Pancreas (tissue), 10 donors: ENCODE measurements around the gene ZFAND6. TPM values are rescaled to one million over a fixed set of nuclear protein-coding genes. Genes with fewer than 3 reads are reported as not detected.

Experiments used
- ATAC-seq, 4 donors: fragments of 200-7000 bp; cut with Tn5 transposase; one replicate each; pipeline versions ENCODE4 v1.8.0 to v1.9.1; 2020; ENCODE audit warnings: mild to moderate bottlenecking in 4 of 4, moderate library complexity in 4 of 4
- DNase-seq, 6 donors: peaks; one replicate each; pipeline ENCODE4 v3.0.0-alpha.2; 2020
- FAIRE-seq: peaks from 2 replicates; lab custom pipeline; 2012; peaks lifted over from hg19 to GRCh38; lab: Jason Lieb, UNC
- H3K27ac ChIP-seq, 4 donors: fragments of 200-600 bp; sonication (generic); 1 replicate in 3 of 4; 2 replicates in 1 of 4; pipeline versions ENCODE4 v1.5.0 to v1.8.0; 2020
- H3K27me3 ChIP-seq, 4 donors: fragments of 200-600 bp; one replicate each; pipeline ENCODE4 v1.8.0; 2021
- H3K36me3 ChIP-seq, 3 donors: fragments of 200-600 bp; sonication (generic) in 1 of 3; one replicate each; pipeline versions ENCODE4 v1.5.0 to v1.8.0; 2020 to 2021
- H3K4me1 ChIP-seq, 3 donors: fragments of 200-600 bp; one replicate each; pipeline ENCODE4 v1.8.0; 2021
- H3K4me3 ChIP-seq, 4 donors: fragments of 200-600 bp; sonication (generic) in 2 of 4; one replicate each; pipeline versions ENCODE4 v1.5.0 to v1.8.0; 2020 to 2021
- H3K9me3 ChIP-seq, 4 donors: fragments of 200-600 bp; one replicate each; pipeline ENCODE4 v1.8.0; 2021
- WGBS, 2 donors: extraction: QIAGEN DNeasy Blood & Tissue Kit; methylation state at CpG; one replicate each; pipeline ENCODE4 v1.1.7; 2013; 5-methylcytosine and 5-hydroxymethylcytosine counted together
- intact Hi-C, 3 donors: fragments of 100-400 bp; cut with DNase I; formaldehyde crosslinking; loops; one replicate each; pipeline versions ENCODE4 v1.11.1 to v1.14.2; 2022
- polyA plus RNA-seq, 2 donors: library from polyadenylated mRNA; stranded (reverse); fragments of 200-250 nt; gene quantifications; one replicate each; pipeline ENCODE4 v1.2.3, GENCODE V29; 2013
- total RNA-seq, 6 donors: library from RNA; stranded (reverse); fragmentation: NEBNext Ultra II Directional in 4 of 6; extraction: Animal tissue kit (Norgen Biotek cat#: 25700) in 4 of 6; gene quantifications; one replicate each; pipeline versions ENCODE4 v1.2.1 to v1.2.4, GENCODE V29; 2021 to 2023
- TF ChIP-seq, protein P1 (sequence below), 4 donors: fragments of 200-600 bp; sonication (generic) in 3 of 4; IDR thresholded peaks; one replicate each; pipeline versions ENCODE4 v1.5.0 to v1.8.0; 2021; ENCODE audit warnings: antibody characterized with exemption in 4 of 4
- donor health status: healthy with polysubstance abuse.
- donor health status: DM: no; HTN: no; CAD: no; lungs with moderate emphysema.
- donor health status: DM: no; HTN: no; CAD: no.
- donor health status: control.
- donor health status: control.
- donor health status: Bipolar disorder and iron deficiency.
- donor health status: DM: yes; HTN: yes; CAD: no.
- donor health status: DM: no; HTN: no; CAD: no.
- donor health status: DM: no; HTN: no; CAD: no.
- donor health status: DM: yes; HTN: yes; CAD: no.

ZFAND6 gene
- total and polyA plus RNA-seq, 8 donors = 16.9 to 41.5 (median 19.1) TPM

DNA sequence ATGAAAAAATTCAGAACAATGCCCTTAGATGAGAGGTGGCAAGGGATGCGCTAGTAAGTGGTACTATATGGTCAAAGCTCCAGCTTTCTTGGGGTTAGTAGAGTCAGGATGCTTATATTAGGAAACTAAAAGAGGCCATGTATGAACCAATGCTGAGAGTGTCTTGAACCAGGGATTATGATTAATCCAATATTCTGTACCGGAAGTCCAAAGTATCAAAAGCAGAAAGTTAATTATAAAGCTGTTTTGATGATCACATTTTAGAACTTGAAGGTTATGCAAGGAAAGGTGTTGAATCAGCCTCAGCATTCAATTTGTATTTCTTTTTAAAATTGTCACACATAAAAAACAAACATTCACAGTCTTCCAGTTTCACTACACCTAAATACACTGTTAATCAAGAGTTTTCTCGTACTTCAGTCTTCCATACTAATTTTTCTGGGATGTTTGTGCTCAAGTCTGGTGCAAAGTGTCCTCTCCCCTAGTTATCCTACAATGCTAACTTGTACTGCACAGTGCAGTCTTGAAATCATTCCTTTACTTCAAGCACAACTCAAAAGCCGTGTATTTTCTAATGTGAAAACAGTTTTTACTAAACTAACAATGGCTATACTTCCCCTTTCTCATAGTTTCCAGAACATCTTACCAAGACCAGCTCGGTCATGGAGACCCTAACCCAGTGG lies 82.6 kb downstream of the ZFAND6 start:
- FAIRE-seq (no peak), ATAC-seq (no peak), DNase-seq (no peak)
- H3K36me3 ChIP-seq = no peaks in the 10 kb centered on the region
- TF ChIP-seq, protein P1, sequence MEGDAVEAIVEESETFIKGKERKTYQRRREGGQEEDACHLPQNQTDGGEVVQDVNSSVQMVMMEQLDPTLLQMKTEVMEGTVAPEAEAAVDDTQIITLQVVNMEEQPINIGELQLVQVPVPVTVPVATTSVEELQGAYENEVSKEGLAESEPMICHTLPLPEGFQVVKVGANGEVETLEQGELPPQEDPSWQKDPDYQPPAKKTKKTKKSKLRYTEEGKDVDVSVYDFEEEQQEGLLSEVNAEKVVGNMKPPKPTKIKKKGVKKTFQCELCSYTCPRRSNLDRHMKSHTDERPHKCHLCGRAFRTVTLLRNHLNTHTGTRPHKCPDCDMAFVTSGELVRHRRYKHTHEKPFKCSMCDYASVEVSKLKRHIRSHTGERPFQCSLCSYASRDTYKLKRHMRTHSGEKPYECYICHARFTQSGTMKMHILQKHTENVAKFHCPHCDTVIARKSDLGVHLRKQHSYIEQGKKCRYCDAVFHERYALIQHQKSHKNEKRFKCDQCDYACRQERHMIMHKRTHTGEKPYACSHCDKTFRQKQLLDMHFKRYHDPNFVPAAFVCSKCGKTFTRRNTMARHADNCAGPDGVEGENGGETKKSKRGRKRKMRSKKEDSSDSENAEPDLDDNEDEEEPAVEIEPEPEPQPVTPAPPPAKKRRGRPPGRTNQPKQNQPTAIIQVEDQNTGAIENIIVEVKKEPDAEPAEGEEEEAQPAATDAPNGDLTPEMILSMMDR (IDR thresholded peaks at IDR 0.05) = no peak
- H3K27me3 ChIP-seq = no peaks in the 10 kb centered on the region
- WGBS, 2 donors = 86 to 90% methylated on average over 5 of the region's 5 CpGs
- no peaks in the 10 kb centered on the region for H3K4me1 ChIP-seq
- intact Hi-C loops = no loop called here
- no peak overlapping the region for H3K27ac ChIP-seq
- no peak overlapping the region for H3K4me3 ChIP-seq
- no peaks in the 10 kb centered on the region for H3K9me3 ChIP-seq

DNA sequence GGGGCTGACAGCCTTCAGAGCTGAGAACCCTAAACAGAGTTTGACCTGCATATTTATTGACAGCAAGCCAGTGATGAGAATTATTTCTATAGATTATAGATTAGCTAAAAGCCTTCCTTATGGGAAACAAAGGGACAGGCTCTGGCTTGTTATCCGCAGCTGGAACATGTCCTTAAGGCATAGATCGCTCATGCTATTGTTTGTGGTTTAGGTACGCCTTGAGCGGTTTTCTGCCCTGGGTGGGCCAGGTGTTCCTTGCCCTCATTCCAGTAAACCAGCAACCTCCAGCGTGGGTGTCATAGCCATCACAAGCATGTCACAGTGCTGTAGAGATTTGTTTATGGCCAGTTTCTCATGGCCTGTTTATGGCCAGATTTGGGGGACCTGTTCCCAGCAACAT lies 83.2 kb downstream of the ZFAND6 start:
- no peaks in the 10 kb centered on the region for H3K27me3 ChIP-seq
- H3K4me1 ChIP-seq = no peaks in the 10 kb centered on the region
- FAIRE-seq (no peak), DNase-seq (no peak), ATAC-seq (no peak)
- H3K4me3 ChIP-seq = no peak overlapping the region
- H3K9me3 ChIP-seq = no peaks in the 10 kb centered on the region
- H3K36me3 ChIP-seq = no peaks in the 10 kb centered on the region
- intact Hi-C loops = no loop called here
- TF ChIP-seq, protein P1 (IDR thresholded peaks at IDR 0.05) = no peak
- no peak overlapping the region for H3K27ac ChIP-seq
- WGBS, 2 donors = 93 to 96% methylated on average over 5 of the region's 5 CpGs

DNA sequence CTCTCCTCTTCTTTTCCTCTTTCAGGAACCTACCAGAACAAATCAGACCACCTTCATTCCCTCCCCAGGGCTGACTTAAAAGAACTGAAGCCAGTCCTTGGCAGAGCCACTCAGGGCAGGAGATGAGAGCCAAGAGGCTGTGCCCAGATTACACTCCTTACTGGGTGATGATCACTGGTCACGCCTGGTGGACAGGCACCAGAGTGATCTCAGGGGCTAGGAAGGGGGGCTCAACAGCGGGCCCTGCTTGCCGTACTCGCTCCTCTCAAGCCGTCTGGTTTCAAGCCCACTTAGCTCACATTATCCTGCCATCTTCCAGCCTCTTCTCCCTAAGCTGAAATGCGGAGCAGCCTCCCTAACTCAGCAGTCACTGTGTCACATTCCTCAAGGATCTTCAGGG lies 91.7 kb downstream of the ZFAND6 start:
- TF ChIP-seq, protein P1 (IDR thresholded peaks at IDR 0.05) = no peak
- H3K4me1 ChIP-seq = no peaks in the 10 kb centered on the region
- H3K27me3 ChIP-seq = no peaks in the 10 kb centered on the region
- H3K4me3 ChIP-seq = no peak overlapping the region
- no peak for DNase-seq
- no peak for ATAC-seq
- FAIRE-seq = no peak
- no peak overlapping the region for H3K27ac ChIP-seq
- H3K9me3 ChIP-seq = no peaks in the 10 kb centered on the region
- intact Hi-C loops = loop anchor here in 1 of 3 donors (10.0 kb wide), 1 partner anchor 86 kb away; no protein-coding TSS in a partner anchor
- 69 to 80% methylated on average over 6 of the region's 6 CpGs for WGBS, 2 donors
- H3K36me3 ChIP-seq = no peaks in the 10 kb centered on the region

DNA sequence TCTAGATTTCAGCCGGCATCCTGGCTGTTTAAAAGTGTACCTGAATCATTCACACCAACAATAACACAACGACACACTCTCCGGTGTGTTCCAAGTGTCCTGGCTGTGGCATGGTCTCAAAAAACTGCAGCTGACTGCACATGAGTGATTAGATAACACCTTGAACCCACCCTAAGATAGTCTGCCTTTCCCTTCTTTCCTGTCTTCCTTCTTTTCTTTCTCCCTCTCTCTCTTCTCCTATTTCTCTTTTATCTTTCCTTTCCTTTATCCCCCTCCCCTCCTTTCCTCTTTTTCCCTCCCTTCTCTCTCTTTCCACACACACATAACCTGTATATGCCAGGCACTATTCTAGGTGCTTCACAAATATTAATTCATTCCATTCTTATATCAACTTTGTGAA lies 92.1 kb downstream of the ZFAND6 start:
- no peak for DNase-seq
- Histone ChIP-seq H3K4me3 (no peak overlapping the region), H3K4me1 (no peaks in the 10 kb centered on the region), H3K27me3 (no peaks in the 10 kb centered on the region), H3K36me3 (no peaks in the 10 kb centered on the region), H3K27ac (peak overlapping the region in 1 of 4 donors; percentile 12), H3K9me3 (no peaks in the 10 kb centered on the region)
- FAIRE-seq = no peak
- WGBS, 2 donors = 29 to 42% methylated on average over 3 of the region's 3 CpGs
- TF ChIP-seq, protein P1 (IDR thresholded peaks at IDR 0.05) = no peak
- no peak for ATAC-seq
- intact Hi-C loops = loop anchor here in 1 of 3 donors (10.0 kb wide), 1 partner anchor 87 kb away; no protein-coding TSS in a partner anchor
